Epidermal melanocyte (primary cell): Measurements from ENCODE around the gene LHFPL3.

Experiments used
- DNase-seq: peaks from one replicate; pipeline ENCODE4 v3.0.0; 2011; ENCODE audit warnings: low spot score; ENCODE audit not compliant: insufficient read length

Gene LHFPL3

GRCh38 chr7:104795086-104795485, 466.7 kb downstream of the LHFPL3 start:
- peak; percentile 69 for DNase-seq

GRCh38 chr7:104795616-104796398, 467.4 kb downstream of the LHFPL3 start:
- DNase-seq, result no peak

- DNase-seq, result no peak
Observed at GRCh38 chr7:104800307-104800706, 471.9 kb downstream of the LHFPL3 start.

- no peak for DNase-seq
Observed at GRCh38 chr7:104801022-104801421, 472.6 kb downstream of the LHFPL3 start.

- no peak for DNase-seq
Observed at GRCh38 chr7:104803931-104804330, 475.5 kb downstream of the LHFPL3 start.

GRCh38 chr7:104804696-104805095, 476.3 kb downstream of the LHFPL3 start:
- DNase-seq, result no peak

GRCh38 chr7:104805449-104806317, 477.3 kb downstream of the LHFPL3 start:
- DNase-seq, result peak; percentile 29

GRCh38 chr7:104807671-104808070, 479.3 kb downstream of the LHFPL3 start:
- DNase-seq, result no peak

GRCh38 chr7:104809906-104810305, 481.5 kb downstream of the LHFPL3 start:
- no peak for DNase-seq

GRCh38 chr7:104814126-104814525, 485.7 kb downstream of the LHFPL3 start:
- DNase-seq, result no peak

GRCh38 chr7:104814671-104815400, 486.4 kb downstream of the LHFPL3 start:
- no peak for DNase-seq

GRCh38 chr7:104816537-104816936, 488.1 kb downstream of the LHFPL3 start:
- DNase-seq, result no peak

- no peak for DNase-seq
Observed at GRCh38 chr7:104818961-104819880, 490.8 kb downstream of the LHFPL3 start.

- no peak for DNase-seq
Observed at GRCh38 chr7:104820836-104821535, 492.6 kb downstream of the LHFPL3 start.

GRCh38 chr7:104823177-104823576, 494.8 kb downstream of the LHFPL3 start:
- no peak for DNase-seq

GRCh38 chr7:104825099-104825498, 496.7 kb downstream of the LHFPL3 start:
- DNase-seq, result no peak

GRCh38 chr7:104826135-104826534, 497.7 kb downstream of the LHFPL3 start:
- no peak for DNase-seq

- no peak for DNase-seq
Observed at GRCh38 chr7:104836976-104837375, 508.6 kb downstream of the LHFPL3 start.

GRCh38 chr7:104838537-104839299, 510.3 kb downstream of the LHFPL3 start:
- DNase-seq, result no peak
